IMR-90 (cell line): Measurements from ENCODE around the gene MMP20. TPM values are rescaled to one million over a fixed set of nuclear protein-coding genes. Genes with fewer than 3 reads are reported as not detected.

Experiments
- ATAC-seq: fragments of 200-7000 bp; cut with Tn5 transposase; 2 replicates; pipeline ENCODE4 v1.9.1; 2020; ENCODE audit warnings: low read depth, mild to moderate bottlenecking, moderate library complexity
- BruUV-seq: library from RNA; stranded (reverse); fragments of 400-500 nt; replicated peaks from 2 replicates; lab custom pipeline; 2021; lab: Mats Ljungman, UMichigan
- CTCF ChIA-PET: fragments of 300-600 bp; formaldehyde crosslinking; extraction: SDS; loops from one replicate; lab custom pipeline; 2021; ENCODE audit warnings: antibody characterized with exemption; lab: Yijun Ruan, JAX
- POLR2A ChIA-PET: fragments of 300-600 bp; sonication (Branson Sonifier 250); formaldehyde crosslinking; loops from one replicate; lab custom pipeline; 2022; ENCODE audit warnings: antibody characterized with exemption; ENCODE audit not compliant: unreplicated experiment; lab: Charles Lee
- DNase-seq: peaks from one replicate; pipeline ENCODE4 v3.0.0; 2013
- H2AFZ ChIP-seq: replicated peaks from 2 replicates; pipeline ENCODE3; 2013; ENCODE audit warnings: low read length, mild to moderate bottlenecking; ENCODE audit not compliant: poor library complexity
- H2AK5ac ChIP-seq: 2 replicates; pipeline ENCODE4 v1.6.1; 2013; ENCODE audit warnings: low read depth, low read length, inconsistent platforms
- H2AK9ac ChIP-seq: replicated peaks from 2 replicates; pipeline ENCODE3; 2013; ENCODE audit warnings: mild to moderate bottlenecking, low read depth, low read length, moderate library complexity; ENCODE audit not compliant: poor library complexity
- H2BK120ac ChIP-seq: 2 replicates; pipeline ENCODE4 v1.6.1; 2013; ENCODE audit warnings: low read depth, low read length, inconsistent platforms
- H2BK15ac ChIP-seq: 3 replicates; pipeline ENCODE4 v1.6.1; 2013; ENCODE audit warnings: low read depth, low read length, inconsistent platforms
- H2BK20ac ChIP-seq: 2 replicates; pipeline ENCODE4 v1.6.1; 2013; ENCODE audit warnings: low read depth, mild to moderate bottlenecking, inconsistent platforms, low read length, moderate library complexity
- H2BK5ac ChIP-seq: 2 replicates; pipeline ENCODE4 v1.6.1; 2013; ENCODE audit warnings: mild to moderate bottlenecking, low read depth, low read length, inconsistent platforms; ENCODE audit not compliant: poor library complexity, severe bottlenecking
- H3K14ac ChIP-seq: replicated peaks from 2 replicates; pipeline ENCODE4 v1.6.1; 2013; ENCODE audit warnings: low read depth, low read length, inconsistent platforms
- H3K18ac ChIP-seq: 2 replicates; pipeline ENCODE4 v1.6.1; 2013; ENCODE audit warnings: low read depth, low read length, control low read depth
- H3K23ac ChIP-seq: 2 replicates; pipeline ENCODE4 v1.6.1; 2013; ENCODE audit warnings: low read depth, low read length, inconsistent platforms
- H3K27ac ChIP-seq: 2 replicates; pipeline ENCODE4 v1.5.1; 2013; ENCODE audit warnings: mild to moderate bottlenecking, control low read depth, low read length; ENCODE audit not compliant: insufficient read depth
- H3K27me3 ChIP-seq: 2 replicates; pipeline ENCODE4 v1.6.1; 2013; ENCODE audit warnings: low read length; ENCODE audit not compliant: control insufficient read depth, insufficient read depth
- H3K36me3 ChIP-seq: 2 replicates; pipeline ENCODE4 v1.6.1; 2013; ENCODE audit warnings: low read length, mixed read lengths; ENCODE audit not compliant: control insufficient read depth, insufficient read depth
- H3K4ac ChIP-seq: 2 replicates; pipeline ENCODE4 v1.6.1; 2013; ENCODE audit warnings: low read depth, low read length, inconsistent platforms
- H3K4me1 ChIP-seq: 2 replicates; pipeline ENCODE4 v1.6.1; 2013; ENCODE audit warnings: low read length, mixed read lengths; ENCODE audit not compliant: control insufficient read depth, insufficient read depth
- H3K4me2 ChIP-seq: 2 replicates; pipeline ENCODE4 v1.6.1; 2013; ENCODE audit warnings: low read depth, mild to moderate bottlenecking, control low read depth, low read length, moderate library complexity
- H3K4me3 ChIP-seq: 2 replicates; pipeline ENCODE4 v1.5.1; 2013; ENCODE audit warnings: low read depth, mild to moderate bottlenecking, control low read depth, low read length, moderate library complexity; ENCODE audit not compliant: insufficient read depth
- H3K56ac ChIP-seq: 2 replicates; pipeline ENCODE4 v1.6.1; 2013; ENCODE audit warnings: low read length, inconsistent platforms; ENCODE audit not compliant: insufficient read depth; ENCODE audit errors: extremely low read depth
- H3K79me1 ChIP-seq, 2 experiments: 2 replicates each; pipeline ENCODE4 v1.6.1; 2013; ENCODE audit warnings: low read length in 2 of 2, inconsistent platforms in 1 of 2, low read depth in 1 of 2
- H3K9ac ChIP-seq: 2 replicates; pipeline ENCODE4 v1.6.1; 2013; ENCODE audit warnings: low read depth, low read length, control low read depth
- H3K9me1 ChIP-seq: 2 replicates; pipeline ENCODE4 v1.6.1; 2013; ENCODE audit warnings: low read length, inconsistent platforms; ENCODE audit not compliant: insufficient read depth
- H3K9me3 ChIP-seq: 2 replicates; pipeline ENCODE4 v1.6.1; 2013; ENCODE audit warnings: low read length; ENCODE audit not compliant: control insufficient read depth, insufficient read depth
- H4K20me1 ChIP-seq: 2 replicates; pipeline ENCODE4 v1.6.1; 2013; ENCODE audit warnings: low read length, inconsistent platforms; ENCODE audit not compliant: insufficient read depth
- H4K5ac ChIP-seq: 2 replicates; pipeline ENCODE4 v1.6.1; 2013; ENCODE audit warnings: mild to moderate bottlenecking, low read depth, low read length, control low read depth
- H4K8ac ChIP-seq, 2 experiments: 2 replicates each; pipeline ENCODE4 v1.6.1; 2013; ENCODE audit warnings: low read depth in 2 of 2, low read length in 2 of 2, control low read depth in 1 of 2, inconsistent platforms in 1 of 2
- H4K91ac ChIP-seq: 2 replicates; pipeline ENCODE4 v1.6.1; 2013; ENCODE audit warnings: low read depth, low read length, inconsistent platforms; ENCODE audit not compliant: insufficient read depth
- MXI1 ChIP-seq: IDR thresholded peaks from 2 replicates; pipeline ENCODE4 v1.6.1; 2012; ENCODE audit warnings: low read depth, mild to moderate bottlenecking, low read length, moderate library complexity, borderline replicate concordance
- NFE2L2 ChIP-seq: fragments of 150-350 bp; IDR thresholded peaks from 2 replicates; pipeline ENCODE4 v1.6.1; 2016; ENCODE audit warnings: low read depth, mild to moderate bottlenecking, low read length
- RFX5 ChIP-seq: IDR thresholded peaks from 2 replicates; pipeline ENCODE4 v1.8.0; 2012; ENCODE audit warnings: low read depth, mild to moderate bottlenecking, low read length, moderate library complexity
- SMC3 ChIP-seq: fragments of 150-350 bp; IDR thresholded peaks from 2 replicates; pipeline ENCODE4 v1.6.1; 2016; ENCODE audit warnings: low read depth, mild to moderate bottlenecking, antibody characterized with exemption, low read length, moderate library complexity
- WGBS, 2 experiments: methylation state at CpG; one replicate each; pipeline versions ENCODE4 v1.1.5 to v1.1.7; 2013; ENCODE audit warnings: missing lambda C conversion rate in 2 of 2; ENCODE audit not compliant: insufficient read length in 1 of 2; ENCODE audit errors: extremely low coverage in 2 of 2; 5-methylcytosine and 5-hydroxymethylcytosine counted together
- dilution Hi-C: fragments of 300-500 bp; cut with HindIII; formaldehyde crosslinking; loops from one replicate; pipeline ENCODE4 v1.14.3; 2018; ENCODE audit warnings: low sequenced_read_pairs; ENCODE audit not compliant: unreplicated experiment
- in situ Hi-C: fragments of 300-500 bp; cut with MboI; formaldehyde crosslinking; loops from 3 replicates; pipeline ENCODE4 v1.14.3; 2019; ENCODE audit warnings: low sequenced_read_pairs, inconsistent platforms, mixed read lengths
- intact Hi-C: fragments of 100-400 bp; cut with micrococcal nuclease; formaldehyde crosslinking; loops from 2 replicates; pipeline ENCODE4 v1.10.0; 2022
- polyA plus RNA-seq, 3 experiments: library from polyadenylated mRNA; depleted of rRNA; stranded (reverse); fragments of >200 nt; gene quantifications; 2 replicates each; pipeline ENCODE4 v1.2.3, GENCODE V29; 2012; ENCODE audit warnings: low replicate concordance in 1 of 3
- total RNA-seq: library from RNA; depleted of rRNA; stranded (reverse); fragments of >200 nt; gene quantifications from 2 replicates; pipeline ENCODE4 v1.2.3, GENCODE V29; 2012

MMP20 gene
- total and polyA plus RNA-seq, 2 of the 4 experiments (the other 2 are of a cell fraction): not detected

DNA sequence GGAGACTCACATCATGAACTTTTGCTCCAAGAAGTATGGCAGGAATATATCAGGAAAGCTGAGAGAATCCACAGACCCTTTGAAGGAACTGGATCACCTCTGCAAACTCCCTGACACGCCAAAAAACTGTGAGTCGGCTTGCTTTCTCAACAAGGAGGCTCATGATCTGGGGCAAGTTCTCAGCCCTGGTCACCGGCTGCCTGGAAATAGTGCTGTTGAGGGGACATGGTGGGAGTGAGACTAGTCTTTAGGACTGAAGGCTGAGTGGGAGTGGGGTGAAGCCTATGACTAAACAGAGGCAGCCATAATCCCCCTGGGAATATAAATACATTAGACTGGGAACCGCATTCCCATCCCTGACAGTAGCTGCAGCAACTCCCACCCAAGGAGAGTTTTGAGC lies 86.2 kb downstream of the MMP20 start:
- no peak overlapping the region for H2AFZ ChIP-seq
- ChIA-PET CTCF (no interaction called here), POLR2A (no interaction called here)
- no TSS peak for BruUV-seq
- no peak overlapping the region for H4K5ac ChIP-seq
- no peak overlapping the region for H3K56ac ChIP-seq
- WGBS, 2 experiments: no CpG with 5 or more reads among the region's 4 CpGs
- peaks cover 3% of the 10 kb centered on the region; the same call in 1 of the 2 replicates for H3K9me1 ChIP-seq
- no peak overlapping the region for H3K4me3 ChIP-seq
- DNase-seq (no peak), ATAC-seq (no peak)
- no peak overlapping the region for H4K8ac ChIP-seq
- H3K9me3 ChIP-seq: no peaks in the 10 kb centered on the region
- H3K9ac ChIP-seq: no peak overlapping the region
- no peak overlapping the region for H3K18ac ChIP-seq
- dilution Hi-C loops: no loop called here
- H3K27ac ChIP-seq: no peak overlapping the region
- TF ChIP-seq NFE2L2 (no peak), MXI1 (no peak), SMC3 (no peak), RFX5 (no peak)
- H4K20me1 ChIP-seq: no peaks in the 10 kb centered on the region
- H2BK15ac ChIP-seq: no peak overlapping the region
- no peak overlapping the region for H3K23ac ChIP-seq
- no peak overlapping the region for H2AK5ac ChIP-seq
- peaks cover 11% of the 10 kb centered on the region for H3K27me3 ChIP-seq
- H3K36me3 ChIP-seq: no peaks in the 10 kb centered on the region
- in situ Hi-C loops: no loop called here
- no peak overlapping the region for H4K91ac ChIP-seq
- no peaks in the 10 kb centered on the region for H3K4me1 ChIP-seq
- no peak overlapping the region for H2BK20ac ChIP-seq
- H3K79me1 ChIP-seq: no peaks in the 10 kb centered on the region
- intact Hi-C loops: no loop called here
- no peak overlapping the region for H2BK120ac ChIP-seq
- H2AK9ac ChIP-seq: no peak overlapping the region
- H3K14ac ChIP-seq: no peak overlapping the region
- no peak overlapping the region for H2BK5ac ChIP-seq
- H3K4ac ChIP-seq: no peak overlapping the region
- H3K4me2 ChIP-seq: no peak overlapping the region
